ENCODE results near the gene TASP1. TPM values are rescaled to one million over a fixed set of nuclear protein-coding genes. Genes with fewer than 3 reads are reported as not detected.
A peak's percentile ranks its signal among the peaks of the same experiment; 100 is the strongest.

TASP1 gene
- total RNA-seq, 1 experiment from 2014 or later, result 9.5 TPM

- no peak for TF ChIP-seq CTCF (conservative IDR thresholded peaks at IDR 0.05)
- Mint-ChIP-seq H3K36me3 (ENCODE audit: insufficient read depth in 1 of 3, low read depth in 3 of 3) (peaks cover 0 to 3% (median 0%) of the 10 kb centered on the region in 3 experiments; a peak in 2 of 7 replicates), H3K27ac (peak overlapping the region; percentile 9 to 84 (median 15); a peak in 4 of 7 replicates), H3K4me3 (no peak overlapping the region), H3K27me3 (ENCODE audit: low read depth) (no peaks in the 10 kb centered on the region), H3K4me1 (peaks cover 32 to 62% of the 10 kb centered on the region in 2 experiments), H3K9me3 (peaks cover 0 to 3% of the 10 kb centered on the region in 2 experiments; a peak in 1 of 5 replicates)
- Histone ChIP-seq H3T11ph (ENCODE audit: low read length) (no peak overlapping the region), H3K56ac (ENCODE audit: insufficient read length, low read depth, low read length) (no peak overlapping the region), H3K79me1 (ENCODE audit: insufficient read depth, low read depth, low read length, poor library complexity, severe bottlenecking) (no peaks in the 10 kb centered on the region), H3K27me3 (ENCODE audit: insufficient read depth, low read length) (no peaks in the 10 kb centered on the region), H4K5ac (ENCODE audit: insufficient read length, low read depth, low read length) (no peak overlapping the region), H3K14ac (ENCODE audit: insufficient read depth, low read length) (no peak overlapping the region), H4K8ac (replicated peaks; ENCODE audit: insufficient read length, low read depth, low read length) (no peak overlapping the region), H3K9me3 (ENCODE audit: control insufficient read depth, low read depth, low read length) (no peaks in the 10 kb centered on the region), H3K4ac (ENCODE audit: low read depth, low read length) (no peak overlapping the region), H2BK120ac (ENCODE audit: low read depth, low read length, poor library complexity, severe bottlenecking) (no peak overlapping the region), H3K9ac (ENCODE audit: extremely low read depth, insufficient read length, low read length) (no peak overlapping the region), H2BK20ac (ENCODE audit: low read depth, low read length, poor library complexity, severe bottlenecking) (no peak overlapping the region), H2AK5ac (ENCODE audit: insufficient read length, low read length) (no peak overlapping the region), H4K20me1 (ENCODE audit: control insufficient read depth, insufficient read depth, insufficient read length) (no peaks in the 10 kb centered on the region), H4K91ac (ENCODE audit: insufficient read length, low read depth, low read length) (no peak overlapping the region), H3K23me2 (ENCODE audit: insufficient read length, low read depth, low read length, poor library complexity, severe bottlenecking) (no peaks in the 10 kb centered on the region), H2BK15ac (ENCODE audit: low read depth, low read length) (no peak overlapping the region; the same call in 1 of the 2 replicates), H2AFZ (ENCODE audit: low read length) (no peak overlapping the region), H2BK12ac (ENCODE audit: insufficient read length, low read depth, low read length) (no peak overlapping the region), H3K23ac (ENCODE audit: insufficient read length, low read depth, low read length) (no peak overlapping the region), H3K79me2 (ENCODE audit: insufficient read depth, low read length) (no peaks in the 10 kb centered on the region), H3K4me2 (ENCODE audit: insufficient read depth, insufficient read length, low read length) (no peak overlapping the region), H3K27ac (ENCODE audit: insufficient read length, low read depth, low read length) (no peak overlapping the region), H3K18ac (ENCODE audit: insufficient read length, low read depth, low read length) (no peak overlapping the region), H2BK5ac (ENCODE audit: insufficient read length, low read length) (no peak overlapping the region), H3K4me1 (ENCODE audit: insufficient read depth, low read length) (peaks cover 8% of the 10 kb centered on the region; the same call in 1 of the 2 replicates)
- no peak for DNase-seq
These were observed 282.7 kb downstream of the TASP1 start for GRCh38 chr20:13355941-13356486.

Data from H9 (cell line).